Stimulated activated CD4-positive, alpha-beta T cell treated with anti-CD3 and anti-CD28 coated beads, Interleukin-1b, Interleukin-23, amount 100 ng/mL, for 48 hours (primary cell): ENCODE results near the gene DOLPP1.
A peak's percentile ranks its signal among the peaks of the same experiment; 100 is the strongest.
"Not testable (repeated sequence)": the region's sequence is repeated elsewhere in the genome, so short reads cannot be mapped to it uniquely, and the experiment has no call there.

ENCODE experiments used
- DNase-seq: peaks from one replicate; pipeline ENCODE4 v3.0.0-alpha.2; 2020

DOLPP1 gene

GRCh38 chr9:129095908-129096307 lies 15.0 kb downstream of the DOLPP1 start:
- no peak for DNase-seq

- no peak for DNase-seq
Observed at GRCh38 chr9:129097671-129098306, 16.9 kb downstream of the DOLPP1 start.

- no peak for DNase-seq
Observed at GRCh38 chr9:129098328-129098727, 17.4 kb downstream of the DOLPP1 start.

- DNase-seq = no peak
Observed at GRCh38 chr9:129100383-129101169, 19.7 kb downstream of the DOLPP1 start.

GRCh38 chr9:129101279-129101678 lies 20.4 kb downstream of the DOLPP1 start:
- no peak for DNase-seq

DNA sequence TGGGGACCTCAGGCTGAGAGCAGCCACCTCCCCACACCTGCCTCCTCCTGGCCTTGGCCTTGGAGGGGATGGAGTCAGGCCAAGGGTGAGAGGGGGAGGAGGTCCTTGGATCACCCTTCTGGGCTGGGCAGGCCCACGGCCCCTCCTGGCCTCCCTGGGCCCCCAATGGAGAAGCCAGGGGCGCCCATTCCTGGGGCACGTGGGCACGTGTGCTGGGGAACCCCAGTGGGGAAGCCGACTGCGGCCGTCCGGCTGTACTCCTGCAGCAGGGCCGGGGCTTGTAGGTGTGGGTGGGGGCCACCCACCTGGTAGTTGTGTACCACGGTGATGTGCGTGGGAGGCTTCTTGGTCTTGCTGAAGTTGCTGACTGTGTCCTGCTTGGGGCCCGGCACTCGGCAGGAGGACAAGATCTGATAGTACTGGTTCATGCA lies 21.2 kb downstream of the DOLPP1 start:
- no peak for DNase-seq

DNA sequence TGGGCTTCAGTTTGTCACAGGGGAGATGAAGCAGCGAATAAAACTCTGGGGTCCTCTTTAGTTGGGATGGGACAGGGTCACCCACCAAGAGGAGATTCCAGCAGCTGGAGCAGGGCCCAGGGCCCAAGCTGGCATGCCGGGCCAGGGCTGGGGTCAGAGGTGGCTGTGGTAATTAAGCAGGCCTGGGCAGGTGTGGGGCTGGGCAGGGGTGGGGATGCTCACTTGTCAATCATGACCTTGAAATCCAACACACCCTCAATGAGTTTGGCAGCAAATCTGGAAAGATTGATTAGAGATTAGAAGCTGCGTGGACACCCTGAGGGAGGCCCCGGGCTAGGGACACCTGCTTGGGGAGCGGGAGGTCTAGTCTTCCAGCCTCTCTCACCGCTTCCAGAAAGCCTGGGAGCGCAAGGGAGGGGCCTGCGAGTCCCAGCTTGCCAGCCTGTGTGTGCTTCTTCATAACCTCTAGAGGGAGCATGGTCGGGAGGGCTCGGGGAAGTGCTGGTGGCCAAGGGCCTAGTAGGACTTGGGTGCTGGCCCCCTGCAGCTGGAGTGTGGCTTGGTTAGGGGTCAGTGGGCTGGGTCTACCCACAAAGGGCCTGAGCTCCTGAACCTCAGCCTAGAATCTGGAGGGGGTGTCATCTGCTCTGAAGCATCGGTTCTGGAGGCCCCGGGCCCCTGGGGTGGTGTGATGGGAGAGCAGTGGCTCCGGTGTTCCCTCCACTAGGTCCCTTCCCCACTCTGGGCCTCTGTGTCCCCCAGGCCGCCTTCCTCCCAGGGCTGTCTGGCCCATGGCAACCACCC lies 22.1 kb downstream of the DOLPP1 start:
- DNase-seq = no peak

- no peak for DNase-seq
Observed at GRCh38 chr9:129103595-129103965, 22.7 kb downstream of the DOLPP1 start.

DNA sequence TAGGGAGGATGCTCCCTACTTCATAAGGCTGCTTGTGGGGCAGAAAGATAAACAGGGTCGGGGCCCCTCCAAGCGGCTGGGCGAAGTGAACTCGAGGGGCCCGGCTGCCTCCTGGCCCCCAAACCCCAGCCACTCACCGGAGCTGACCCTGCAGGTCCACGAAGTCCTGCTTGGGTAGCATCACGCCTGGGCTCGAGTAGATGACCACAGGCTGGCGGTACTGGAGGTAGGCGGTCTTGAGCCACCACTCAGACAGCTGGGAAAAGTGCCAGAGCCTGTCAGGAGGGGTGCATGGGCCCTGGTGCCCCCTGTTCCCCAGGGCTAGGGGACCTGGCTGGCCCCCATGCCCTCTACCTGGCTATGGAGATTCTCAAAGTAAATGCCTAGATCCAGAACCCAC lies 23.1 kb downstream of the DOLPP1 start:
- no peak for DNase-seq

GRCh38 chr9:129105857-129106694 lies 25.2 kb downstream of the DOLPP1 start:
- DNase-seq = no peak

GRCh38 chr9:129107651-129108050 lies 26.7 kb downstream of the DOLPP1 start:
- no peak for DNase-seq

- DNase-seq = no peak
Observed at GRCh38 chr9:129108083-129108804, 27.3 kb downstream of the DOLPP1 start.

- no peak for DNase-seq
Observed at GRCh38 chr9:129108805-129109536, 28.1 kb downstream of the DOLPP1 start.

DNA sequence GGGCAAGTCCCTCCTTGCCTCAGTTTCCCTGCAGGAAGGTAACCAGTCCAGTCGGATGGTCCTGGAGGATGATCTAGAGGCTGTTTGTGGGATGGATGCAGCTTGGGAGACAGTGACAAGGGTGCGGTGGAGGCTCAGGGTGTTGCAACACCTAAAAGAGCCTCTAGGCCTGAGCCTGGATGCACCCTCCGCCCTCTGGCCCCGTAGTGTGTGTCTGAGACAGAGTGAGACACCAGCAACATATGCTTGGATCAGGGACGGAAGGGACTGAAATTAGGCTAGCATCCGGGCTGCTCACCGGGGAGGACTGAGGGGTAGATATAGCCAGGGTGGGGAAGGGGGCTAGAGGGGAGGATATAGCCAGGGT lies 28.6 kb downstream of the DOLPP1 start:
- peak; percentile 37 for DNase-seq

- no peak for DNase-seq
Observed at GRCh38 chr9:129109952-129110739, 29.2 kb downstream of the DOLPP1 start.

- DNase-seq = peak; percentile 96
Observed at GRCh38 chr9:129110740-129111527, 30.0 kb downstream of the DOLPP1 start, which contains the start of the genes CRAT and PTPA. Gene CRAT, minus strand, starts transcription at chr9:129110793. Its CDS starts 284 bp downstream, at chr9:129110509. Gene PTPA, plus strand, starts transcription at chr9:129111415. Its CDS starts 186 bp downstream, at chr9:129111601.

- DNase-seq = peak; percentile 24
Observed at GRCh38 chr9:129111528-129112151, 30.7 kb downstream of the DOLPP1 start.

GRCh38 chr9:129112526-129112925 lies 31.6 kb downstream of the DOLPP1 start:
- not testable (repeated sequence) for DNase-seq
